Neural progenitor cell (in vitro differentiated cells): Measurements from ENCODE around the gene SASH3. TPM values are rescaled to one million over a fixed set of nuclear protein-coding genes. Genes with fewer than 3 reads are reported as not detected.

Experiments
- DNase-seq: peaks from one replicate; pipeline ENCODE4 v3.0.0-alpha.2; 2016; ENCODE audit warnings: low spot score
- H2AFZ ChIP-seq: fragments of 200-600 bp; sonication (generic); replicated peaks from 2 replicates; pipeline ENCODE4 v1.6.1; 2016; ENCODE audit warnings: antibody characterized with exemption
- H3F3A ChIP-seq: fragments of 200-600 bp; sonication (generic); 2 replicates; pipeline ENCODE4 v1.6.1; 2016; ENCODE audit warnings: antibody characterized with exemption, low read depth
- H3K27ac ChIP-seq: fragments of 200-600 bp; sonication (generic); 2 replicates; pipeline ENCODE4 v1.5.1; 2016; ENCODE audit warnings: mild to moderate bottlenecking
- H3K27me3 ChIP-seq: fragments of 200-600 bp; sonication (generic); 2 replicates; pipeline ENCODE4 v1.6.1; 2016; ENCODE audit warnings: mild to moderate bottlenecking, moderate library complexity
- H3K36me3 ChIP-seq: fragments of 200-600 bp; sonication (generic); 2 replicates; pipeline ENCODE4 v1.5.1; 2016
- H3K4me1 ChIP-seq: fragments of 200-600 bp; sonication (generic); 2 replicates; pipeline ENCODE4 v1.6.1; 2016; ENCODE audit warnings: mixed run types
- H3K4me2 ChIP-seq: fragments of 200-600 bp; sonication (generic); 2 replicates; pipeline ENCODE4 v1.6.1; 2016
- H3K4me3 ChIP-seq: fragments of 200-600 bp; sonication (generic); 2 replicates; pipeline ENCODE4 v1.5.1; 2016
- H3K79me2 ChIP-seq: fragments of 200-600 bp; sonication (generic); 2 replicates; pipeline ENCODE4 v1.6.1; 2016; ENCODE audit warnings: low read depth
- H3K9ac ChIP-seq: fragments of 200-600 bp; sonication (generic); 2 replicates; pipeline ENCODE4 v1.6.1; 2016
- H3K9me3 ChIP-seq: fragments of 200-600 bp; sonication (generic); 2 replicates; pipeline ENCODE4 v1.5.1; 2016; ENCODE audit warnings: low read depth
- H4K20me1 ChIP-seq: fragments of 200-600 bp; sonication (generic); 2 replicates; pipeline ENCODE4 v1.6.1; 2016; ENCODE audit warnings: low read depth
- H3K27ac Mint-ChIP-seq: 3 replicates; pipeline ENCODE4 v1.8.0; 2021; ENCODE audit warnings: mixed read lengths
- H3K27me3 Mint-ChIP-seq: 2 replicates; pipeline ENCODE4 v1.8.0; 2022; ENCODE audit warnings: low read depth, mild to moderate bottlenecking, inconsistent platforms, moderate library complexity, mixed read lengths; ENCODE audit not compliant: insufficient read depth
- H3K36me3 Mint-ChIP-seq: 3 replicates; pipeline ENCODE4 v1.8.0; 2021; ENCODE audit warnings: mixed read lengths
- H3K4me1 Mint-ChIP-seq: 3 replicates; pipeline ENCODE4 v1.8.0; 2021; ENCODE audit warnings: mixed read lengths
- H3K4me3 Mint-ChIP-seq: 3 replicates; pipeline ENCODE4 v1.8.0; 2021; ENCODE audit warnings: mild to moderate bottlenecking, moderate library complexity, mixed read lengths
- H3K9me3 Mint-ChIP-seq: 3 replicates; pipeline ENCODE4 v1.8.0; 2020; ENCODE audit warnings: mixed read lengths
- EZH2 ChIP-seq: fragments of 200-600 bp; sonication (generic); IDR thresholded peaks from 2 replicates; pipeline ENCODE4 v1.6.1; 2017; ENCODE audit warnings: antibody characterized with exemption, mild to moderate bottlenecking, moderate library complexity
- EZH2phosphoT487 ChIP-seq: fragments of 200-600 bp; sonication (generic); IDR thresholded peaks from 2 replicates; pipeline ENCODE4 v1.6.1; 2017; ENCODE audit warnings: antibody characterized with exemption
- total RNA-seq: library from RNA; depleted of rRNA; stranded (reverse); fragments of >200 nt; gene quantifications from 2 replicates; pipeline ENCODE4 v1.2.3, GENCODE V29; 2015; ENCODE audit warnings: low replicate concordance
- TF ChIP-seq, protein P1 (sequence below): fragments of 200-600 bp; sonication (generic); IDR thresholded peaks from 2 replicates; pipeline ENCODE4 v1.5.1; 2017; ENCODE audit warnings: antibody characterized with exemption, mild to moderate bottlenecking

SASH3 gene
- total RNA-seq, 1 donor from 2014 or later = not detected

DNA sequence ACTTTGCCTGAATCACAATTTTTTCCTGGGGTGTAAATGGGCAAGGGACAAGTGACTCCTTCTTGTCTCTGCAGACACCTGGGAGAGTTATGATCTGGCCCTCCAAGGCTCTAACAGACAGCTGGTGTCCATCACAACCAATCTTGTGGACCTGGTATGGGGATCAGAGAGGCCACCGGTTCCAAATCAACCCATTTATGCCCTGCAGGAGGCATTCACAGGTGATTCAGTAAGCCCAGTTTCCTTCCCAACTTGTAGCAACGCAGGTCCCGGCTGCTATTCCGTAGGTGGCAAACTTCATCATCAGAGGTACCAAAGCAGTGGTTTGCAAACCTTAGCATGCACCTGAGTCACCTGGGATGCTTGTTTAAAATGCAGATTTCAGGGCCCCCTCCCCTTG is 32.2 kb upstream of the SASH3 start:
- TF ChIP-seq EZH2 (no peak), EZH2phosphoT487 (no peak)
- TF ChIP-seq, protein P1, sequence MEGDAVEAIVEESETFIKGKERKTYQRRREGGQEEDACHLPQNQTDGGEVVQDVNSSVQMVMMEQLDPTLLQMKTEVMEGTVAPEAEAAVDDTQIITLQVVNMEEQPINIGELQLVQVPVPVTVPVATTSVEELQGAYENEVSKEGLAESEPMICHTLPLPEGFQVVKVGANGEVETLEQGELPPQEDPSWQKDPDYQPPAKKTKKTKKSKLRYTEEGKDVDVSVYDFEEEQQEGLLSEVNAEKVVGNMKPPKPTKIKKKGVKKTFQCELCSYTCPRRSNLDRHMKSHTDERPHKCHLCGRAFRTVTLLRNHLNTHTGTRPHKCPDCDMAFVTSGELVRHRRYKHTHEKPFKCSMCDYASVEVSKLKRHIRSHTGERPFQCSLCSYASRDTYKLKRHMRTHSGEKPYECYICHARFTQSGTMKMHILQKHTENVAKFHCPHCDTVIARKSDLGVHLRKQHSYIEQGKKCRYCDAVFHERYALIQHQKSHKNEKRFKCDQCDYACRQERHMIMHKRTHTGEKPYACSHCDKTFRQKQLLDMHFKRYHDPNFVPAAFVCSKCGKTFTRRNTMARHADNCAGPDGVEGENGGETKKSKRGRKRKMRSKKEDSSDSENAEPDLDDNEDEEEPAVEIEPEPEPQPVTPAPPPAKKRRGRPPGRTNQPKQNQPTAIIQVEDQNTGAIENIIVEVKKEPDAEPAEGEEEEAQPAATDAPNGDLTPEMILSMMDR = no peak
- H3F3A ChIP-seq = peaks cover under 1% of the 10 kb centered on the region
- H3K9me3 Mint-ChIP-seq = no peaks in the 10 kb centered on the region
- no peak overlapping the region for H2AFZ ChIP-seq
- no peaks in the 10 kb centered on the region for H3K79me2 ChIP-seq
- no peaks in the 10 kb centered on the region for H3K4me1 ChIP-seq
- peaks cover 48% of the 10 kb centered on the region for H3K4me1 Mint-ChIP-seq
- H4K20me1 ChIP-seq = no peaks in the 10 kb centered on the region
- H3K27ac Mint-ChIP-seq = no peak overlapping the region
- peaks cover 9% of the 10 kb centered on the region for H3K27me3 Mint-ChIP-seq
- no peaks in the 10 kb centered on the region for H3K9me3 ChIP-seq
- no peak overlapping the region for H3K4me3 ChIP-seq
- H3K4me3 Mint-ChIP-seq = no peak overlapping the region
- no peaks in the 10 kb centered on the region for H3K36me3 Mint-ChIP-seq
- H3K4me2 ChIP-seq = no peak overlapping the region
- H3K27ac ChIP-seq = no peak overlapping the region
- H3K27me3 ChIP-seq = no peaks in the 10 kb centered on the region
- H3K9ac ChIP-seq = no peak overlapping the region
- H3K36me3 ChIP-seq = no peaks in the 10 kb centered on the region
- DNase-seq = no peak

DNA sequence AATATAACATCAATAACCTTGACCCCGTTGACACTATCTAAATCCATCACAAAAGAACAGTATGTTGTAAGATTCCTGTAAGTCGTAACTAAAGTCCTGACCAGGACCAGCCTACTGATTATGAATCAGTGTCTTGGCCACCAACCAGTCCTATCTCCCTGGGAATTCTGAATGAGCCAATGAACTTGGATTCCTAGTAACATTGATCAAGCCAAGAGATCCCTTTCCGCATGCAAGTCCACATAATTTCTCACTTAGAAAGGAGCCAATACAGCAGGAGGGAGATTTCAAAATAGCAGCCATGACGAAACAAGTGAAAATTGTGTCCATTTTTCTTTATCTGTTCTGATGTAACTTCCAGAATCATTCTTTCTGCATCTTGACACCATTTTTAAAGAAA is 31.4 kb upstream of the SASH3 start:
- no peak for DNase-seq
- Mint-ChIP-seq H3K9me3 (no peaks in the 10 kb centered on the region), H3K4me3 (no peak overlapping the region), H3K36me3 (no peaks in the 10 kb centered on the region), H3K4me1 (peaks cover 40% of the 10 kb centered on the region), H3K27ac (no peak overlapping the region), H3K27me3 (peaks cover 11% of the 10 kb centered on the region)
- Histone ChIP-seq H4K20me1 (no peaks in the 10 kb centered on the region), H3K36me3 (no peaks in the 10 kb centered on the region), H3K27me3 (no peaks in the 10 kb centered on the region), H3K4me2 (no peak overlapping the region), H3K9ac (no peak overlapping the region), H3K9me3 (no peaks in the 10 kb centered on the region), H3K4me1 (no peaks in the 10 kb centered on the region), H3K4me3 (no peak overlapping the region), H3K79me2 (no peaks in the 10 kb centered on the region), H3K27ac (no peak overlapping the region), H3F3A (no peaks in the 10 kb centered on the region), H2AFZ (no peak overlapping the region)
- no peak for TF ChIP-seq EZH2phosphoT487
- no peak for TF ChIP-seq EZH2
- TF ChIP-seq, protein P1 = no peak

DNA sequence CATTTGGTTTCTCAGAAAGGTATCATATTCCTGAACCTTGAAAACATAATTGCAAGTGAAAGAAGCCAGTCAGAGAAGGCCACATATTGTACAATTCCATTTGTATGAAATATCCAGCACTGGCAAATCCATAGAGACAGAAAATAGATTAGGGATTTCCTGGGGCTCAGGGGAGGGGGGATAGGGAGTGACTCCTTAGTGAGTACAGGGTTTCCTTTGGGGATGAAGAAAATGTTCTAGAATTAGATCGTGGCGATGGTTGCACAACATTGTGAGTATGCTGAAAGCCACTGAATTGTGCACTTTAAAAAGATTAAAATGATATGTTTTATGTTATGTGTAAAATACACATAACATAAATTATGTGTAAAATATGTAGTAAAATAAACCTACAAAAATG is 30.7 kb upstream of the SASH3 start:
- H3K27ac ChIP-seq = no peak overlapping the region
- no peaks in the 10 kb centered on the region for H4K20me1 ChIP-seq
- no peaks in the 10 kb centered on the region for H3F3A ChIP-seq
- no peaks in the 10 kb centered on the region for H3K36me3 Mint-ChIP-seq
- no peak overlapping the region for H3K4me3 Mint-ChIP-seq
- H3K79me2 ChIP-seq = no peaks in the 10 kb centered on the region
- H3K27me3 Mint-ChIP-seq = peaks cover 11% of the 10 kb centered on the region
- H3K4me2 ChIP-seq = no peak overlapping the region
- no peak overlapping the region for H2AFZ ChIP-seq
- H3K36me3 ChIP-seq = no peaks in the 10 kb centered on the region
- H3K9ac ChIP-seq = no peak overlapping the region
- no peak for TF ChIP-seq EZH2
- TF ChIP-seq, protein P1 = no peak
- TF ChIP-seq EZH2phosphoT487 = no peak
- H3K4me3 ChIP-seq = no peak overlapping the region
- no peaks in the 10 kb centered on the region for H3K27me3 ChIP-seq
- H3K4me1 Mint-ChIP-seq = peaks cover 34% of the 10 kb centered on the region
- DNase-seq = no peak
- H3K9me3 ChIP-seq = no peaks in the 10 kb centered on the region
- H3K27ac Mint-ChIP-seq = no peak overlapping the region
- no peaks in the 10 kb centered on the region for H3K9me3 Mint-ChIP-seq
- no peaks in the 10 kb centered on the region for H3K4me1 ChIP-seq
